Thyroid gland (tissue), 4 donors: Measurements from ENCODE around the gene BMP6.

Experiments
- CTCF ChIP-seq, 6 experiments: fragments of 200-600 bp in 3 of 6; fragments of 450-650 bp in 3 of 6; sonication (generic) in 3 of 6; IDR thresholded peaks; one replicate each; pipeline ENCODE4 v1.5.1; 2016 to 2019; ENCODE audit warnings: antibody characterized with exemption in 6 of 6, mild to moderate bottlenecking in 2 of 6, inconsistent platforms in 1 of 6, moderate library complexity in 1 of 6
- POLR2A ChIP-seq, 2 donors: fragments of 450-650 bp; IDR thresholded peaks; one replicate each; pipeline ENCODE4 v1.6.1; 2017; ENCODE audit warnings: antibody characterized with exemption in 2 of 2, mild to moderate bottlenecking in 2 of 2, moderate library complexity in 1 of 2

- TF ChIP-seq CTCF (IDR thresholded peaks at IDR 0.05) (no peak), POLR2A (IDR thresholded peaks at IDR 0.05) (no peak)
Measured at GRCh38 chr6:7893342-7893741, 167.4 kb downstream of the BMP6 start.
